GM23338 (cell line): ENCODE results near the gene ANKRD40CL. TPM values are rescaled to one million over a fixed set of nuclear protein-coding genes. Genes with fewer than 3 reads are reported as not detected.

Source experiments
- ATAC-seq: fragments of 200-7000 bp; cut with Tn5 transposase; 3 replicates; pipeline ENCODE4 v1.9.1; 2020
- DNase-seq: peaks from one replicate; pipeline ENCODE4 v3.0.0-alpha.2; 2015; ENCODE audit warnings: low spot score
- H2AFZ ChIP-seq: fragments of 200-600 bp; sonication (generic); 2 replicates; pipeline ENCODE4 v1.8.0; 2016; ENCODE audit warnings: antibody characterized with exemption, mild to moderate bottlenecking, moderate library complexity
- H3F3A ChIP-seq: fragments of 200-600 bp; sonication (generic); replicated peaks from 2 replicates; pipeline ENCODE4 v1.8.0; 2017; ENCODE audit warnings: antibody characterized with exemption, mixed run types, low read depth
- H3K27ac ChIP-seq: fragments of 200-600 bp; sonication (generic); 2 replicates; pipeline ENCODE4 v1.6.1; 2016; ENCODE audit warnings: low read depth
- H3K27me3 ChIP-seq: fragments of 200-600 bp; sonication (generic); 2 replicates; pipeline ENCODE4 v1.8.0; 2016; ENCODE audit warnings: mild to moderate bottlenecking, mixed run types, moderate library complexity; ENCODE audit not compliant: insufficient read depth
- H3K36me3 ChIP-seq: fragments of 200-600 bp; sonication (generic); 2 replicates; pipeline ENCODE4 v1.8.0; 2016; ENCODE audit warnings: mild to moderate bottlenecking; ENCODE audit not compliant: insufficient read depth
- H3K4me1 ChIP-seq: fragments of 200-600 bp; sonication (generic); 2 replicates; pipeline ENCODE4 v1.8.0; 2016; ENCODE audit warnings: mild to moderate bottlenecking, moderate library complexity; ENCODE audit not compliant: insufficient read depth
- H3K4me2 ChIP-seq: fragments of 200-600 bp; sonication (generic); 2 replicates; pipeline ENCODE4 v1.7.1; 2017; ENCODE audit warnings: mixed run types
- H3K4me3 ChIP-seq: fragments of 200-600 bp; sonication (generic); 2 replicates; pipeline ENCODE4 v1.6.1; 2016; ENCODE audit warnings: mixed run types
- H3K79me2 ChIP-seq: fragments of 200-600 bp; sonication (generic); replicated peaks from 2 replicates; pipeline ENCODE4 v1.8.0; 2017; ENCODE audit warnings: mild to moderate bottlenecking; ENCODE audit not compliant: insufficient read depth
- H3K9me2 ChIP-seq: fragments of 200-600 bp; sonication (generic); 2 replicates; pipeline ENCODE4 v1.8.0; 2017; ENCODE audit not compliant: insufficient read depth
- H4K20me1 ChIP-seq: fragments of 200-600 bp; sonication (generic); replicated peaks from 2 replicates; pipeline ENCODE4 v1.8.0; 2017; ENCODE audit warnings: mild to moderate bottlenecking; ENCODE audit not compliant: insufficient read depth
- H3K27ac Mint-ChIP-seq: 2 replicates; pipeline ENCODE4 v1.8.0; 2020; ENCODE audit warnings: inconsistent platforms, mild to moderate bottlenecking, moderate library complexity, mixed read lengths
- H3K27me3 Mint-ChIP-seq: 3 replicates; pipeline ENCODE4 v1.8.0; 2022; ENCODE audit warnings: low read depth, mild to moderate bottlenecking, moderate library complexity, mixed read lengths, inconsistent platforms; ENCODE audit not compliant: insufficient read depth, poor library complexity
- H3K36me3 Mint-ChIP-seq: 3 replicates; pipeline ENCODE4 v1.8.0; 2021; ENCODE audit warnings: low read depth, mild to moderate bottlenecking, inconsistent platforms, moderate library complexity, mixed read lengths
- H3K4me1 Mint-ChIP-seq: 3 replicates; pipeline ENCODE4 v1.8.0; 2020; ENCODE audit warnings: mild to moderate bottlenecking, inconsistent platforms, mixed read lengths
- H3K4me3 Mint-ChIP-seq: 3 replicates; pipeline ENCODE4 v1.8.0; 2021; ENCODE audit warnings: moderate library complexity, mild to moderate bottlenecking, inconsistent platforms, mixed read lengths
- H3K9me3 Mint-ChIP-seq: 3 replicates; pipeline ENCODE4 v1.8.0; 2020; ENCODE audit warnings: moderate library complexity, mild to moderate bottlenecking, inconsistent platforms, mixed read lengths
- CREB1 ChIP-seq: fragments of 250-450 bp; sonication (Bioruptor Pico); IDR thresholded peaks from 2 replicates; pipeline ENCODE4 v1.5.0; 2020; ENCODE audit warnings: low read depth, mild to moderate bottlenecking, moderate library complexity
- EZH2 ChIP-seq: fragments of 200-600 bp; sonication (generic); IDR thresholded peaks from one replicate; pipeline ENCODE4 v1.8.0; 2017; ENCODE audit warnings: antibody characterized with exemption, mild to moderate bottlenecking, low read depth; ENCODE audit not compliant: unreplicated experiment
- EZH2phosphoT487 ChIP-seq: fragments of 200-600 bp; sonication (generic); IDR thresholded peaks from one replicate; pipeline ENCODE4 v1.8.1; 2018; ENCODE audit warnings: antibody characterized with exemption; ENCODE audit not compliant: unreplicated experiment
- JUNB ChIP-seq: IDR thresholded peaks from one replicate; pipeline ENCODE4 v1.6.1; 2016; ENCODE audit warnings: antibody characterized with exemption; ENCODE audit not compliant: unreplicated experiment
- NANOG ChIP-seq: IDR thresholded peaks from 2 replicates; pipeline ENCODE4 v1.6.1; 2016; ENCODE audit warnings: antibody characterized with exemption, borderline replicate concordance
- POLR2AphosphoS5 ChIP-seq: IDR thresholded peaks from 2 replicates; pipeline ENCODE4 v1.6.1; 2016; ENCODE audit warnings: antibody characterized with exemption, low read depth
- STAT1 ChIP-seq: IDR thresholded peaks from one replicate; pipeline ENCODE4 v1.6.1; 2016; ENCODE audit warnings: antibody characterized with exemption; ENCODE audit not compliant: unreplicated experiment
- ZNF114 ChIP-seq: fragments of 250-450 bp; sonication (Bioruptor Pico); IDR thresholded peaks from 2 replicates; pipeline ENCODE4 v1.5.0; 2020; ENCODE audit warnings: mild to moderate bottlenecking, moderate library complexity
- ZNF331 ChIP-seq: fragments of 250-450 bp; sonication (Bioruptor Pico); IDR thresholded peaks from 2 replicates; pipeline ENCODE4 v1.5.0; 2020; ENCODE audit warnings: low read depth, mild to moderate bottlenecking, moderate library complexity
- polyA plus RNA-seq: library from polyadenylated mRNA; unstranded; fragments of >200 nt; fragmentation: Nextera tagmentation; extraction: Ambion mirVana; gene quantifications from 2 replicates; pipeline ENCODE4 v1.2.1, GENCODE V29; 2016
- total RNA-seq: library from RNA; depleted of rRNA; stranded (reverse); fragments of >200 nt; shearing (Covaris generic); gene quantifications from 2 replicates; pipeline ENCODE4 v1.2.3, GENCODE V29; 2014
- TF ChIP-seq, protein P1 (sequence below): IDR thresholded peaks from one replicate; pipeline ENCODE4 v1.6.1; 2018; ENCODE audit warnings: antibody characterized with exemption; ENCODE audit not compliant: unreplicated experiment
- TF ChIP-seq, protein P2 (sequence below), 2 experiments: fragments of 200-600 bp in 1 of 2; sonication (generic) in 1 of 2; conservative IDR thresholded peaks; 2 replicates each; pipeline versions ENCODE4 v1.5.1 to v1.6.1; 2016 to 2017; ENCODE audit warnings: antibody characterized with exemption in 2 of 2, low read depth in 2 of 2, mild to moderate bottlenecking in 2 of 2, moderate library complexity in 1 of 2
- TF ChIP-seq, protein P3 (sequence below): IDR thresholded peaks from 2 replicates; pipeline ENCODE4 v1.6.1; 2016; ENCODE audit warnings: antibody characterized with exemption
- TF ChIP-seq, protein P4 (sequence below): fragments of 250-450 bp; sonication (Bioruptor Pico); IDR thresholded peaks from 2 replicates; pipeline ENCODE4 v1.5.0; 2020; ENCODE audit warnings: mild to moderate bottlenecking, moderate library complexity

ANKRD40CL gene
- total and polyA plus RNA-seq, 2 experiments from 2014 or later: not detected

GRCh38 chr17:50785126-50785525, 17.8 kb upstream of the ANKRD40CL start:
- Histone ChIP-seq H3K36me3 (no peaks in the 10 kb centered on the region), H3K9me2 (no peaks in the 10 kb centered on the region), H3K4me2 (no peak overlapping the region), H3K27ac (no peak overlapping the region), H4K20me1 (no peaks in the 10 kb centered on the region), H3K4me1 (peaks cover 3% of the 10 kb centered on the region), H3K27me3 (no peaks in the 10 kb centered on the region), H2AFZ (no peak overlapping the region), H3K79me2 (no peaks in the 10 kb centered on the region), H3F3A (no peaks in the 10 kb centered on the region), H3K4me3 (no peak overlapping the region)
- Mint-ChIP-seq H3K27me3 (peaks cover 9% of the 10 kb centered on the region), H3K27ac (no peak overlapping the region), H3K4me1 (peaks cover 3% of the 10 kb centered on the region), H3K4me3 (no peak overlapping the region), H3K9me3 (no peaks in the 10 kb centered on the region), H3K36me3 (no peaks in the 10 kb centered on the region)
- no peak for ATAC-seq
- no peak for DNase-seq
- no peak for TF ChIP-seq JUNB
- TF ChIP-seq, protein P1, sequence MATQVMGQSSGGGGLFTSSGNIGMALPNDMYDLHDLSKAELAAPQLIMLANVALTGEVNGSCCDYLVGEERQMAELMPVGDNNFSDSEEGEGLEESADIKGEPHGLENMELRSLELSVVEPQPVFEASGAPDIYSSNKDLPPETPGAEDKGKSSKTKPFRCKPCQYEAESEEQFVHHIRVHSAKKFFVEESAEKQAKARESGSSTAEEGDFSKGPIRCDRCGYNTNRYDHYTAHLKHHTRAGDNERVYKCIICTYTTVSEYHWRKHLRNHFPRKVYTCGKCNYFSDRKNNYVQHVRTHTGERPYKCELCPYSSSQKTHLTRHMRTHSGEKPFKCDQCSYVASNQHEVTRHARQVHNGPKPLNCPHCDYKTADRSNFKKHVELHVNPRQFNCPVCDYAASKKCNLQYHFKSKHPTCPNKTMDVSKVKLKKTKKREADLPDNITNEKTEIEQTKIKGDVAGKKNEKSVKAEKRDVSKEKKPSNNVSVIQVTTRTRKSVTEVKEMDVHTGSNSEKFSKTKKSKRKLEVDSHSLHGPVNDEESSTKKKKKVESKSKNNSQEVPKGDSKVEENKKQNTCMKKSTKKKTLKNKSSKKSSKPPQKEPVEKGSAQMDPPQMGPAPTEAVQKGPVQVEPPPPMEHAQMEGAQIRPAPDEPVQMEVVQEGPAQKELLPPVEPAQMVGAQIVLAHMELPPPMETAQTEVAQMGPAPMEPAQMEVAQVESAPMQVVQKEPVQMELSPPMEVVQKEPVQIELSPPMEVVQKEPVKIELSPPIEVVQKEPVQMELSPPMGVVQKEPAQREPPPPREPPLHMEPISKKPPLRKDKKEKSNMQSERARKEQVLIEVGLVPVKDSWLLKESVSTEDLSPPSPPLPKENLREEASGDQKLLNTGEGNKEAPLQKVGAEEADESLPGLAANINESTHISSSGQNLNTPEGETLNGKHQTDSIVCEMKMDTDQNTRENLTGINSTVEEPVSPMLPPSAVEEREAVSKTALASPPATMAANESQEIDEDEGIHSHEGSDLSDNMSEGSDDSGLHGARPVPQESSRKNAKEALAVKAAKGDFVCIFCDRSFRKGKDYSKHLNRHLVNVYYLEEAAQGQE: no peak
- no peak for TF ChIP-seq POLR2AphosphoS5
- no peak for TF ChIP-seq CREB1 (CRISPR knock-in tag)
- no peak for TF ChIP-seq EZH2phosphoT487
- TF ChIP-seq NANOG: no peak
- TF ChIP-seq, protein P2, sequence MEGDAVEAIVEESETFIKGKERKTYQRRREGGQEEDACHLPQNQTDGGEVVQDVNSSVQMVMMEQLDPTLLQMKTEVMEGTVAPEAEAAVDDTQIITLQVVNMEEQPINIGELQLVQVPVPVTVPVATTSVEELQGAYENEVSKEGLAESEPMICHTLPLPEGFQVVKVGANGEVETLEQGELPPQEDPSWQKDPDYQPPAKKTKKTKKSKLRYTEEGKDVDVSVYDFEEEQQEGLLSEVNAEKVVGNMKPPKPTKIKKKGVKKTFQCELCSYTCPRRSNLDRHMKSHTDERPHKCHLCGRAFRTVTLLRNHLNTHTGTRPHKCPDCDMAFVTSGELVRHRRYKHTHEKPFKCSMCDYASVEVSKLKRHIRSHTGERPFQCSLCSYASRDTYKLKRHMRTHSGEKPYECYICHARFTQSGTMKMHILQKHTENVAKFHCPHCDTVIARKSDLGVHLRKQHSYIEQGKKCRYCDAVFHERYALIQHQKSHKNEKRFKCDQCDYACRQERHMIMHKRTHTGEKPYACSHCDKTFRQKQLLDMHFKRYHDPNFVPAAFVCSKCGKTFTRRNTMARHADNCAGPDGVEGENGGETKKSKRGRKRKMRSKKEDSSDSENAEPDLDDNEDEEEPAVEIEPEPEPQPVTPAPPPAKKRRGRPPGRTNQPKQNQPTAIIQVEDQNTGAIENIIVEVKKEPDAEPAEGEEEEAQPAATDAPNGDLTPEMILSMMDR (conservative IDR thresholded peaks at IDR 0.05; ENCODE audit: low read depth in 2 of 2): no peak
- TF ChIP-seq ZNF114 (CRISPR knock-in tag): no peak
- no peak for TF ChIP-seq ZNF331
- no peak for TF ChIP-seq STAT1
- TF ChIP-seq, protein P3, sequence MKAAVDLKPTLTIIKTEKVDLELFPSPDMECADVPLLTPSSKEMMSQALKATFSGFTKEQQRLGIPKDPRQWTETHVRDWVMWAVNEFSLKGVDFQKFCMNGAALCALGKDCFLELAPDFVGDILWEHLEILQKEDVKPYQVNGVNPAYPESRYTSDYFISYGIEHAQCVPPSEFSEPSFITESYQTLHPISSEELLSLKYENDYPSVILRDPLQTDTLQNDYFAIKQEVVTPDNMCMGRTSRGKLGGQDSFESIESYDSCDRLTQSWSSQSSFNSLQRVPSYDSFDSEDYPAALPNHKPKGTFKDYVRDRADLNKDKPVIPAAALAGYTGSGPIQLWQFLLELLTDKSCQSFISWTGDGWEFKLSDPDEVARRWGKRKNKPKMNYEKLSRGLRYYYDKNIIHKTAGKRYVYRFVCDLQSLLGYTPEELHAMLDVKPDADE: no peak
- no peak for TF ChIP-seq EZH2
- TF ChIP-seq, protein P4, sequence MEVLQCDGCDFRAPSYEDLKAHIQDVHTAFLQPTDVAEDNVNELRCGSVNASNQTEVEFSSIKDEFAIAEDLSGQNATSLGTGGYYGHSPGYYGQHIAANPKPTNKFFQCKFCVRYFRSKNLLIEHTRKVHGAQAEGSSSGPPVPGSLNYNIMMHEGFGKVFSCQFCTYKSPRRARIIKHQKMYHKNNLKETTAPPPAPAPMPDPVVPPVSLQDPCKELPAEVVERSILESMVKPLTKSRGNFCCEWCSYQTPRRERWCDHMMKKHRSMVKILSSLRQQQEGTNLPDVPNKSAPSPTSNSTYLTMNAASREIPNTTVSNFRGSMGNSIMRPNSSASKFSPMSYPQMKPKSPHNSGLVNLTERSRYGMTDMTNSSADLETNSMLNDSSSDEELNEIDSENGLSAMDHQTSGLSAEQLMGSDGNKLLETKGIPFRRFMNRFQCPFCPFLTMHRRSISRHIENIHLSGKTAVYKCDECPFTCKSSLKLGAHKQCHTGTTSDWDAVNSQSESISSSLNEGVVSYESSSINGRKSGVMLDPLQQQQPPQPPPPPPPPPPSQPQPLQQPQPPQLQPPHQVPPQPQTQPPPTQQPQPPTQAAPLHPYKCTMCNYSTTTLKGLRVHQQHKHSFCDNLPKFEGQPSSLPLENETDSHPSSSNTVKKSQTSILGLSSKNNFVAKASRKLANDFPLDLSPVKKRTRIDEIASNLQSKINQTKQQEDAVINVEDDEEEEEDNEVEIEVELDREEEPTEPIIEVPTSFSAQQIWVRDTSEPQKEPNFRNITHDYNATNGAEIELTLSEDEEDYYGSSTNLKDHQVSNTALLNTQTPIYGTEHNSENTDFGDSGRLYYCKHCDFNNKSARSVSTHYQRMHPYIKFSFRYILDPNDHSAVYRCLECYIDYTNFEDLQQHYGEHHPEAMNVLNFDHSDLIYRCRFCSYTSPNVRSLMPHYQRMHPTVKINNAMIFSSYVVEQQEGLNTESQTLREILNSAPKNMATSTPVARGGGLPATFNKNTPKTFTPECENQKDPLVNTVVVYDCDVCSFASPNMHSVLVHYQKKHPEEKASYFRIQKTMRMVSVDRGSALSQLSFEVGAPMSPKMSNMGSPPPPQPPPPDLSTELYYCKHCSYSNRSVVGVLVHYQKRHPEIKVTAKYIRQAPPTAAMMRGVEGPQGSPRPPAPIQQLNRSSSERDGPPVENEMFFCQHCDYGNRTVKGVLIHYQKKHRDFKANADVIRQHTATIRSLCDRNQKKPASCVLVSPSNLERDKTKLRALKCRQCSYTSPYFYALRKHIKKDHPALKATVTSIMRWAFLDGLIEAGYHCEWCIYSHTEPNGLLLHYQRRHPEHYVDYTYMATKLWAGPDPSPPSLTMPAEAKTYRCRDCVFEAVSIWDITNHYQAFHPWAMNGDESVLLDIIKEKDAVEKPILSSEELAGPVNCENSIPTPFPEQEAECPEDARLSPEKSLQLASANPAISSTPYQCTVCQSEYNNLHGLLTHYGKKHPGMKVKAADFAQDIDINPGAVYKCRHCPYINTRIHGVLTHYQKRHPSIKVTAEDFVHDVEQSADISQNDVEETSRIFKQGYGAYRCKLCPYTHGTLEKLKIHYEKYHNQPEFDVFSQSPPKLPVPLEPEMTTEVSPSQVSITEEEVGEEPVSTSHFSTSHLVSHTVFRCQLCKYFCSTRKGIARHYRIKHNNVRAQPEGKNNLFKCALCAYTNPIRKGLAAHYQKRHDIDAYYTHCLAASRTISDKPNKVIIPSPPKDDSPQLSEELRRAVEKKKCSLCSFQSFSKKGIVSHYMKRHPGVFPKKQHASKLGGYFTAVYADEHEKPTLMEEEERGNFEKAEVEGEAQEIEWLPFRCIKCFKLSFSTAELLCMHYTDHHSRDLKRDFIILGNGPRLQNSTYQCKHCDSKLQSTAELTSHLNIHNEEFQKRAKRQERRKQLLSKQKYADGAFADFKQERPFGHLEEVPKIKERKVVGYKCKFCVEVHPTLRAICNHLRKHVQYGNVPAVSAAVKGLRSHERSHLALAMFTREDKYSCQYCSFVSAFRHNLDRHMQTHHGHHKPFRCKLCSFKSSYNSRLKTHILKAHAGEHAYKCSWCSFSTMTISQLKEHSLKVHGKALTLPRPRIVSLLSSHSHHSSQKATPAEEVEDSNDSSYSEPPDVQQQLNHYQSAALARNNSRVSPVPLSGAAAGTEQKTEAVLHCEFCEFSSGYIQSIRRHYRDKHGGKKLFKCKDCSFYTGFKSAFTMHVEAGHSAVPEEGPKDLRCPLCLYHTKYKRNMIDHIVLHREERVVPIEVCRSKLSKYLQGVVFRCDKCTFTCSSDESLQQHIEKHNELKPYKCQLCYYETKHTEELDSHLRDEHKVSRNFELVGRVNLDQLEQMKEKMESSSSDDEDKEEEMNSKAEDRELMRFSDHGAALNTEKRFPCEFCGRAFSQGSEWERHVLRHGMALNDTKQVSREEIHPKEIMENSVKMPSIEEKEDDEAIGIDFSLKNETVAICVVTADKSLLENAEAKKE (CRISPR knock-in tag): no peak
